Nephron progenitor cell (in vitro differentiated cells): ENCODE measurements around the gene EMC8.

ENCODE experiments used
- DNase-seq: peaks from one replicate; pipeline ENCODE4 v3.0.0; 2021
- H3K27ac Mint-ChIP-seq: 2 replicates; pipeline ENCODE4 v1.8.0; 2021; ENCODE audit warnings: mild to moderate bottlenecking, moderate library complexity, mixed read lengths
- H3K27me3 Mint-ChIP-seq: 2 replicates; pipeline ENCODE4 v1.8.0; 2021; ENCODE audit warnings: mild to moderate bottlenecking, low read depth, mixed read lengths; ENCODE audit not compliant: poor library complexity
- H3K36me3 Mint-ChIP-seq: 2 replicates; pipeline ENCODE4 v1.8.0; 2021; ENCODE audit warnings: low read depth, mixed read lengths
- H3K4me1 Mint-ChIP-seq: 2 replicates; pipeline ENCODE4 v1.8.0; 2021; ENCODE audit warnings: mixed read lengths
- H3K4me3 Mint-ChIP-seq: 2 replicates; pipeline ENCODE4 v1.8.0; 2021; ENCODE audit warnings: mild to moderate bottlenecking, moderate library complexity, mixed read lengths
- H3K9me3 Mint-ChIP-seq: 2 replicates; pipeline ENCODE4 v1.8.0; 2021; ENCODE audit warnings: mild to moderate bottlenecking, moderate library complexity, mixed read lengths
- CTCF ChIP-seq: fragments of 200-600 bp; sonication (generic); IDR thresholded peaks from 2 replicates; pipeline ENCODE4 v1.5.0; 2021; ENCODE audit warnings: antibody characterized with exemption

Gene EMC8

GRCh38 chr16:85798901-85799496 is 345 bp downstream of the EMC8 start:
- DNase-seq, result no peak
- H3K4me3 Mint-ChIP-seq, result peak overlapping the region; percentile 88
- no peaks in the 10 kb centered on the region for H3K9me3 Mint-ChIP-seq
- H3K36me3 Mint-ChIP-seq, result peaks cover 54% of the 10 kb centered on the region
- no peaks in the 10 kb centered on the region for H3K27me3 Mint-ChIP-seq
- TF ChIP-seq CTCF, result no peak
- H3K4me1 Mint-ChIP-seq, result peaks cover 46% of the 10 kb centered on the region
- no peak overlapping the region for H3K27ac Mint-ChIP-seq

GRCh38 chr16:85798283-85798776 is 1.0 kb downstream of the EMC8 start:
- Mint-ChIP-seq H3K27me3 (no peaks in the 10 kb centered on the region), H3K4me3 (peak overlapping the region; percentile 88), H3K9me3 (no peaks in the 10 kb centered on the region), H3K36me3 (peaks cover 54% of the 10 kb centered on the region), H3K4me1 (peaks cover 46% of the 10 kb centered on the region), H3K27ac (no peak overlapping the region)
- no peak for DNase-seq
- TF ChIP-seq CTCF, result no peak

- peaks cover 14% of the 10 kb centered on the region for H3K9me3 Mint-ChIP-seq
- peaks cover 42% of the 10 kb centered on the region for H3K4me1 Mint-ChIP-seq
- no peak for TF ChIP-seq CTCF
- H3K4me3 Mint-ChIP-seq, result no peak overlapping the region
- H3K36me3 Mint-ChIP-seq, result peaks cover 54% of the 10 kb centered on the region
- no peak for DNase-seq
- no peaks in the 10 kb centered on the region for H3K27me3 Mint-ChIP-seq
- H3K27ac Mint-ChIP-seq, result no peak overlapping the region
These were observed 2.7 kb downstream of the EMC8 start for GRCh38 chr16:85796599-85796998.

GRCh38 chr16:85796152-85796551 is 3.2 kb downstream of the EMC8 start:
- Mint-ChIP-seq H3K27ac (peak overlapping the region; percentile 42), H3K4me3 (peak overlapping the region; percentile 21), H3K27me3 (no peaks in the 10 kb centered on the region), H3K4me1 (peaks cover 41% of the 10 kb centered on the region), H3K36me3 (peaks cover 54% of the 10 kb centered on the region), H3K9me3 (peaks cover 17% of the 10 kb centered on the region)
- no peak for TF ChIP-seq CTCF
- no peak for DNase-seq

- H3K27ac Mint-ChIP-seq, result peak overlapping the region; percentile 53
- H3K36me3 Mint-ChIP-seq, result peaks cover 64% of the 10 kb centered on the region
- peaks cover 29% of the 10 kb centered on the region for H3K4me1 Mint-ChIP-seq
- no peak overlapping the region for H3K4me3 Mint-ChIP-seq
- TF ChIP-seq CTCF, result no peak
- H3K9me3 Mint-ChIP-seq, result peaks cover 17% of the 10 kb centered on the region
- no peak for DNase-seq
- no peaks in the 10 kb centered on the region for H3K27me3 Mint-ChIP-seq
These were observed 4.6 kb downstream of the EMC8 start for GRCh38 chr16:85794696-85795095.

GRCh38 chr16:85793662-85794298 is 5.6 kb downstream of the EMC8 start:
- peaks cover 17% of the 10 kb centered on the region for H3K9me3 Mint-ChIP-seq
- no peak overlapping the region for H3K4me3 Mint-ChIP-seq
- H3K4me1 Mint-ChIP-seq, result peaks cover 29% of the 10 kb centered on the region
- H3K36me3 Mint-ChIP-seq, result peaks cover 67% of the 10 kb centered on the region
- TF ChIP-seq CTCF, result no peak
- no peak overlapping the region for H3K27ac Mint-ChIP-seq
- H3K27me3 Mint-ChIP-seq, result no peaks in the 10 kb centered on the region
- DNase-seq, result no peak
